OCI-LY1 (cell line): Measurements from ENCODE around the gene MARK1.

ENCODE experiments used
- H2AFZ ChIP-seq: fragments of 200-600 bp; sonication (generic), shearing (Covaris generic); 2 replicates; pipeline ENCODE4 v1.6.0; 2014; ENCODE audit warnings: antibody characterized with exemption, mild to moderate bottlenecking, low read length
- H3F3A ChIP-seq: fragments of 200-600 bp; sonication (generic), shearing (Covaris generic); 2 replicates; pipeline ENCODE4 v1.6.0; 2014; ENCODE audit warnings: mild to moderate bottlenecking, antibody characterized with exemption, low read length, moderate library complexity; ENCODE audit not compliant: insufficient read depth
- H3K27ac ChIP-seq: fragments of 200-600 bp; sonication (generic); 2 replicates; pipeline ENCODE4 v1.5.1; 2014; ENCODE audit warnings: low read length, mixed run types, mild to moderate bottlenecking, low read depth; ENCODE audit not compliant: poor library complexity, severe bottlenecking
- H3K27me3 ChIP-seq: fragments of 200-600 bp; sonication (generic); 2 replicates; pipeline ENCODE4 v1.6.0; 2014; ENCODE audit warnings: antibody characterized with exemption, mild to moderate bottlenecking, low read length, moderate library complexity; ENCODE audit not compliant: insufficient read depth
- H3K36me3 ChIP-seq: fragments of 200-600 bp; sonication (generic); 2 replicates; pipeline ENCODE4 v1.6.1; 2014; ENCODE audit warnings: mild to moderate bottlenecking, antibody characterized with exemption, low read length, moderate library complexity, mixed read lengths; ENCODE audit not compliant: insufficient read depth
- H3K4me1 ChIP-seq: fragments of 200-600 bp; sonication (generic); 2 replicates; pipeline ENCODE4 v1.5.1; 2014; ENCODE audit warnings: mild to moderate bottlenecking, low read length, moderate library complexity; ENCODE audit not compliant: insufficient read depth, severe bottlenecking
- H3K4me2 ChIP-seq: fragments of 200-600 bp; sonication (generic), shearing (Covaris generic); 2 replicates; pipeline ENCODE4 v1.6.1; 2014; ENCODE audit warnings: low read length
- H3K4me3 ChIP-seq: fragments of 200-600 bp; sonication (generic); 2 replicates; pipeline ENCODE4 v1.5.1; 2014; ENCODE audit warnings: low read length, low read depth, mild to moderate bottlenecking, mixed read lengths; ENCODE audit not compliant: poor library complexity, severe bottlenecking
- H3K79me2 ChIP-seq: fragments of 200-600 bp; shearing (Covaris generic); 2 replicates; pipeline ENCODE4 v1.6.1; 2016; ENCODE audit warnings: mixed run types, low read length, mixed read lengths; ENCODE audit not compliant: insufficient read depth
- H3K9ac ChIP-seq: fragments of 200-600 bp; sonication (generic), shearing (Covaris generic); 2 replicates; pipeline ENCODE4 v1.6.1; 2014; ENCODE audit warnings: mild to moderate bottlenecking, low read length, mixed read lengths
- H3K9me2 ChIP-seq: fragments of 200-600 bp; sonication (generic), shearing (Covaris generic); 2 replicates; pipeline ENCODE4 v1.6.1; 2014; ENCODE audit warnings: low read depth, mild to moderate bottlenecking, low read length, mixed read lengths
- H3K9me3 ChIP-seq: fragments of 200-600 bp; shearing (Covaris generic); 2 replicates; pipeline ENCODE4 v1.6.1; 2014; ENCODE audit warnings: low read length, mixed read lengths
- H4K20me1 ChIP-seq: fragments of 200-600 bp; sonication (generic), shearing (Covaris generic); 2 replicates; pipeline ENCODE4 v1.6.0; 2016; ENCODE audit warnings: mild to moderate bottlenecking, low read length; ENCODE audit not compliant: insufficient read depth
- EZH2 ChIP-seq: fragments of 200-600 bp; sonication (generic), shearing (Covaris generic); IDR thresholded peaks from 2 replicates; pipeline ENCODE4 v1.8.0; 2017; ENCODE audit warnings: borderline replicate concordance, mixed run types, mild to moderate bottlenecking, antibody characterized with exemption, low read length, moderate library complexity, mixed read lengths
- TF ChIP-seq, protein P1 (sequence below): fragments of 200-600 bp; sonication (generic), shearing (Covaris generic); IDR thresholded peaks from 2 replicates; pipeline ENCODE4 v1.5.1; 2017; ENCODE audit warnings: mild to moderate bottlenecking, antibody characterized with exemption, low read length, moderate library complexity, mixed read lengths

Gene MARK1

DNA sequence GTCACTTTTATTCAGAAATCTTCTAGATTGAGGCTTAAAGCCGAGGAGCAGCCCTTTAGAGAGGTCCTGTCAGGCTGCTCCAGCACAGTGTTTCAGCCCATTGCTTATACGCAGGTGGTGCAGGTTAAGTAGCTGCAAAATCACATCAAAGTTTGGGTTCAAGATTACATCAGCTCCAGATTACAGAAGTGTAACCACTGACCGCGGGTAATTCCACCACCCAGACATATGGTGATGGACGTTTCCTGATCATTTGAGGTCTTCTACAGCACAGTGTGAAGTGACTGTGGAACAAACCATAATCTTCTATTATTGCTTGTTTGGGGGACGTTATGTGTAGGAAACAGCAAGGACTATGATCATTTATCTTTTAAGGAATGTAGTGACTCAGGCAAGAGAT lies 174.0 kb downstream of the MARK1 start:
- H3K9ac ChIP-seq = no peak overlapping the region
- no peak overlapping the region for H3K4me2 ChIP-seq
- TF ChIP-seq, protein P1, sequence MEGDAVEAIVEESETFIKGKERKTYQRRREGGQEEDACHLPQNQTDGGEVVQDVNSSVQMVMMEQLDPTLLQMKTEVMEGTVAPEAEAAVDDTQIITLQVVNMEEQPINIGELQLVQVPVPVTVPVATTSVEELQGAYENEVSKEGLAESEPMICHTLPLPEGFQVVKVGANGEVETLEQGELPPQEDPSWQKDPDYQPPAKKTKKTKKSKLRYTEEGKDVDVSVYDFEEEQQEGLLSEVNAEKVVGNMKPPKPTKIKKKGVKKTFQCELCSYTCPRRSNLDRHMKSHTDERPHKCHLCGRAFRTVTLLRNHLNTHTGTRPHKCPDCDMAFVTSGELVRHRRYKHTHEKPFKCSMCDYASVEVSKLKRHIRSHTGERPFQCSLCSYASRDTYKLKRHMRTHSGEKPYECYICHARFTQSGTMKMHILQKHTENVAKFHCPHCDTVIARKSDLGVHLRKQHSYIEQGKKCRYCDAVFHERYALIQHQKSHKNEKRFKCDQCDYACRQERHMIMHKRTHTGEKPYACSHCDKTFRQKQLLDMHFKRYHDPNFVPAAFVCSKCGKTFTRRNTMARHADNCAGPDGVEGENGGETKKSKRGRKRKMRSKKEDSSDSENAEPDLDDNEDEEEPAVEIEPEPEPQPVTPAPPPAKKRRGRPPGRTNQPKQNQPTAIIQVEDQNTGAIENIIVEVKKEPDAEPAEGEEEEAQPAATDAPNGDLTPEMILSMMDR = no peak
- no peak for TF ChIP-seq EZH2
- no peaks in the 10 kb centered on the region for H3K79me2 ChIP-seq
- H3F3A ChIP-seq = no peaks in the 10 kb centered on the region
- H2AFZ ChIP-seq = no peak overlapping the region
- H3K9me3 ChIP-seq = no peaks in the 10 kb centered on the region
- H3K4me3 ChIP-seq = no peak overlapping the region
- H3K4me1 ChIP-seq = no peaks in the 10 kb centered on the region
- no peak overlapping the region for H3K27ac ChIP-seq
- H4K20me1 ChIP-seq = no peaks in the 10 kb centered on the region
- no peaks in the 10 kb centered on the region for H3K36me3 ChIP-seq
- no peaks in the 10 kb centered on the region for H3K27me3 ChIP-seq
- H3K9me2 ChIP-seq = no peaks in the 10 kb centered on the region

DNA sequence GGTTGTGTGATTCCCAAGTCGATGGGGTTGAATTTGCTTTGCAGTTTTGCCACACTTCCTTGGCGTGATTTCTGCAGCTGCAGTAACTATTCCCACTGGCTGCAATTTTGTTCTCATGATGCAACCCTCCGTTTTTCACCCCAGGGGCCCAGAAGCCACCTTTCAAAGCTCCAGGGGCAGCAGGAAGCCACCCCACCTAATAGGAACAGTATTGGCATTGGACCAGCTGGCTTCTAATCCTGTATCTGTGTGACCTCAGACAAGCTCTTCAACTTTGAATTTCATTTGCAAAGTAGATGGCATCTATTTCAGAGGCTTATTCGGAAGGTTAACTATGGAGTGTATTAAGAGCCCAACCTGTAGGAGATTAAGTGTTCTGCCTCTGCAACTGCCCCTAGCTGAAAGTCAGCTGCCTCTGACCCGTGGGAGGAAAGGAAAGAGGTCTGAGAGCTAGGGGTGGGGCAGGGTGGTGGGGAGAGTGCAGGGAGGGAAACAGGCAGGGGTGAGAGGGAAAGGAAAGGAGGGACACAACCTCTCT lies 174.9 kb downstream of the MARK1 start:
- H3K27ac ChIP-seq = no peak overlapping the region
- H2AFZ ChIP-seq = no peak overlapping the region
- no peak overlapping the region for H3K4me2 ChIP-seq
- no peaks in the 10 kb centered on the region for H3F3A ChIP-seq
- no peak overlapping the region for H3K4me3 ChIP-seq
- H3K4me1 ChIP-seq = no peaks in the 10 kb centered on the region
- no peaks in the 10 kb centered on the region for H3K9me3 ChIP-seq
- no peaks in the 10 kb centered on the region for H4K20me1 ChIP-seq
- H3K9ac ChIP-seq = no peak overlapping the region
- H3K79me2 ChIP-seq = no peaks in the 10 kb centered on the region
- H3K36me3 ChIP-seq = no peaks in the 10 kb centered on the region
- H3K9me2 ChIP-seq = no peaks in the 10 kb centered on the region
- TF ChIP-seq EZH2 = no peak
- TF ChIP-seq, protein P1 = no peak
- H3K27me3 ChIP-seq = no peaks in the 10 kb centered on the region

DNA sequence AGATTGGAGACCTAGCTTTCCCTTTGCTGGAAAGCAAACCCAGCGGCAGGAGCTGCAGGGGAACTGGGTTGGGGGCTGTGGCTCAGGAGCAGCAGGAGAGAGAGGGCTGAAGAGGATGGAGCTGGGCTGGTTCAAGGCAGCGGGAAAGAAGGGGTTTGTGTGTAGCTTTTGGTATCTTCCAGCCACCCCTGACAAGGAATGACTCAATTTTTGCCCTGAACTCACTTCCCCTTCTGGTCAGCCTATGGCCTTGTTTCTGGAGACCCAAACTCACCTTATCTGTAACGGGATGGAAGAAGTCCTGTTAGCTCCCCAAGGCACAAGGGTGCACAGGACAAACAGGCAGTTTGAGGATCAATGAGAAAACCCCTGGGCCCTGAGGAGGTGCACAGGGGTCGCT lies 175.4 kb downstream of the MARK1 start:
- no peaks in the 10 kb centered on the region for H3K9me3 ChIP-seq
- no peaks in the 10 kb centered on the region for H3K4me1 ChIP-seq
- H3K27ac ChIP-seq = no peak overlapping the region
- TF ChIP-seq, protein P1 = no peak
- TF ChIP-seq EZH2 = no peak
- no peak overlapping the region for H2AFZ ChIP-seq
- no peaks in the 10 kb centered on the region for H3F3A ChIP-seq
- H3K27me3 ChIP-seq = no peaks in the 10 kb centered on the region
- no peak overlapping the region for H3K9ac ChIP-seq
- H3K36me3 ChIP-seq = no peaks in the 10 kb centered on the region
- H3K4me2 ChIP-seq = no peak overlapping the region
- no peaks in the 10 kb centered on the region for H3K79me2 ChIP-seq
- H3K9me2 ChIP-seq = no peaks in the 10 kb centered on the region
- no peaks in the 10 kb centered on the region for H4K20me1 ChIP-seq
- H3K4me3 ChIP-seq = no peak overlapping the region
